Stimulated activated CD8-positive, alpha-beta memory T cell treated with anti-CD3 and anti-CD28 coated beads, Interleukin-15, amount 100 ng/mL, for 48 hours (primary cell): Measurements from ENCODE around the gene EYA3.
"Not testable (repeated sequence)": the region's sequence is repeated elsewhere in the genome, so short reads cannot be mapped to it uniquely, and the experiment has no call there.

Experiments used
- DNase-seq, 2 donors: peaks; one replicate each; pipeline ENCODE4 v3.0.0-alpha.2; 2020; ENCODE audit warnings: low read depth in 2 of 2

The EYA3 gene

GRCh38 chr1:28028873-28029654 is 59.3 kb downstream of the EYA3 start:
- no peak for DNase-seq

- no peak for DNase-seq
Observed at GRCh38 chr1:28027660-28028059, 60.8 kb downstream of the EYA3 start.

- DNase-seq, result no peak
Observed at GRCh38 chr1:28027238-28027637, 61.2 kb downstream of the EYA3 start.

DNA sequence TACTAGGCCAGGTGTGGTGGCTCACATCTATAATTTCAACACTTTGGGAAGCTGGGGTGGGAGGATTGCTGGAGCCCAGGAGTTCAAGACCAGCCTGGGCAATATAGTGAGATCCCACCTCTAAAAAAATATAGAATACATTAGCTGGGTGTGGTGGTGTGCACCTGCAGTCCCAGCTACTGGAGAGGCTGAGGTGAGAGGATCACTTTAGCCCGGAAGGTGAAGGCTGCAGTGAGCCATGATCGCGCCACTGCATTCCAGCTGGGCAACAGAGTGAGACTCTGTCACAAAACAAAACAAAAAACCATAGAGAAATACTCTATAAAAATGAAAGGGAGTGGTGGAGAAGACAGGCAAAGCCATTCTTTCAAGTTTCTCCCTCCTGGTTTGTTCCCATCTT is 62.1 kb downstream of the EYA3 start:
- no peak for DNase-seq

DNA sequence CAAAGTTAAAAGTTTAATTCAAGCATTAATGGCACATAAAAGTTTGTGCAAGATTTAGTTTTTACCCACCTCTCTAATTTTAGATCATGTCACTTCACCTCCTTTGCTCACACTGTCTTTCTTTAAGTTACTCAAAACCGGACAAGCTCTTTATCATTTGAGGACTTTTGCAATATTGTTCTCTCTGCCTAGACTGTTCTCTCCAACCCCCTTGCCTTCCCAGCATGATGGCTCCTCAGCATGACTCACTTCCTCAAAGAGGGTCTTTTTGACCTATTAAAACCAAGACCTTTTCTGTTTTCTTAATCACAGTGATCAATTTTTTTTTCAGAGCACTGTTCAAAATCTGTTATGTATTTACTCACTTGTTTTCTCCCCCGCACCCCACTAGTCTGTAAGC is 67.3 kb downstream of the EYA3 start:
- no peak for DNase-seq

DNA sequence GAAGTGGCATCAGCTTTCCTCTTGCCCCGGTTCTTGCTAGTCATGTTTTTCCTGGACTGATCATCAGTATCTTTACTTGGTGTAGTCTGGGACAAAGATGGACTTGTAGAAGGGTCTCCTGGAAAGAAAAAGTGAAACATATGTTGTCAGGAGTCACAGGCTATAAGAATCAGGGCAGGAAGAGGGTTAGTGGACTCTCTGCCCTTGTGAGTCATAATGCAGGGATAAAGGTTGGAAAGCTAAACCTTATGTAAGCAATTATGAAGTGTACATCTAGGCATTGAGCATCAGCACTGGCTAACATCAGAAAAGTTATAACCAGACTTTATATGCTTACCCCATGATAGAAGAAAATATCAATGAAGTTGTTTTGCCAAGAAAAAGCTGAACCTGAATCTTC is 77.4 kb downstream of the EYA3 start:
- no peak for DNase-seq

GRCh38 chr1:28003117-28003516 is 85.3 kb downstream of the EYA3 start:
- not testable (repeated sequence) for DNase-seq

GRCh38 chr1:28002600-28002999 is 85.8 kb downstream of the EYA3 start:
- DNase-seq, result no peak

GRCh38 chr1:27999055-27999454 is 89.4 kb downstream of the EYA3 start:
- no peak for DNase-seq

DNA sequence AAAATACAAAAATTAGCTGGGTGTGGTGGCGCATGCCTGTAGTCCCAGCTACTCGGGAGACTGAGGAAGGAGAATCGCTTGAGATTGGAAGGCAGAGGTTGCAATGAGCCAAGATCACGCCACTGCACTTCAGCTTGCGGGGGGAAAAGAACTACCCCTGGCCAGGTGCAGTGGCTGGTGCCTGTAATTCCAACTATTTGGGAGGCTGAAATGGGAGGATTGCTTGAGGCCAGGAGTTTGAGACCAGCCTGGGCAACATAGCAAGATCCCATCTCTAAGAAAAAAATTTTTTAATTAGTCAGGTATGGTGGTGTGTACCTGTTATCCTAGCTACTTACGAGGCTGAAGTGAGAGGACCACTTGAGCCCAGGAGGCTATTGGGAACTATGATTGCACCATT is 93.9 kb downstream of the EYA3 start:
- not testable (repeated sequence) for DNase-seq

- no peak for DNase-seq
Observed at GRCh38 chr1:27994060-27994459, 94.3 kb downstream of the EYA3 start.

DNA sequence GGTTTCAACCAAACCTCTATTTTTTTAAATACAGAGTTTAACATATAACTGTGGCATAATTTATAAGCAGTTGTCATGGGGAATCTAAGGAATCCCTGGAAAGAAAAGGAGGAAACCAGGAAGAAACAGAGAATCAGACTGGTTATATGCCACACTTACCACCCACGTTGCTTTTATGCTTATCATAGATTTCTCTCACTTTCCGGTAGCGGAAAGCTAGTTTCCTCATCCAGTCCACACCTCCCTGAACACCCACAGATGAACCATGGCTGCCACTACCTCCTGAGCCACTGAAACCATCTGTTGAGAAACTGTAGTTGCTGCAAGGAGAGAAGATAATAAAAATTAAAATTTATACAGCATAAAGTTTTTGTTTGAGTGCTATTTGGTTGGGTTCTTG is 95.2 kb downstream of the EYA3 start:
- no peak for DNase-seq

DNA sequence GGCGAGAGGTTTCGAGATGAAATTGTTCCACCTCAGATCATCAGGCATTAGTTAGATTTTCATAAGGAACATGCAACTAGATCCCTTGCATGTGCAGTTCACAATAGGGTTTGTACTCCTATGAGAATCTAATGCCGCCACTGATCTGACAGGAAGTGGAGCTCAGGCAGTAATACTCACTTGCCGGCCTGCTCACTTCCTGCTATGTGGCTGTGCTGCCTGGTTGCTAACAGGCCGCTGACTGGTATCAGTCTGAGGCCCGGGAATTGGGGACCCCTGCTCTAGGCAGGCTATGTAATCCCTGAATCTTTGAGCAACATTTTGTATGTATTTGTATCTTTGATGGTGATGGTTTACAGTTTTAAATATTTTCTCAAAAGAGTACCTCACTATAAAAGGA is 96.1 kb downstream of the EYA3 start:
- DNase-seq, result peak in 1 of 2 donors; percentile 15

DNA sequence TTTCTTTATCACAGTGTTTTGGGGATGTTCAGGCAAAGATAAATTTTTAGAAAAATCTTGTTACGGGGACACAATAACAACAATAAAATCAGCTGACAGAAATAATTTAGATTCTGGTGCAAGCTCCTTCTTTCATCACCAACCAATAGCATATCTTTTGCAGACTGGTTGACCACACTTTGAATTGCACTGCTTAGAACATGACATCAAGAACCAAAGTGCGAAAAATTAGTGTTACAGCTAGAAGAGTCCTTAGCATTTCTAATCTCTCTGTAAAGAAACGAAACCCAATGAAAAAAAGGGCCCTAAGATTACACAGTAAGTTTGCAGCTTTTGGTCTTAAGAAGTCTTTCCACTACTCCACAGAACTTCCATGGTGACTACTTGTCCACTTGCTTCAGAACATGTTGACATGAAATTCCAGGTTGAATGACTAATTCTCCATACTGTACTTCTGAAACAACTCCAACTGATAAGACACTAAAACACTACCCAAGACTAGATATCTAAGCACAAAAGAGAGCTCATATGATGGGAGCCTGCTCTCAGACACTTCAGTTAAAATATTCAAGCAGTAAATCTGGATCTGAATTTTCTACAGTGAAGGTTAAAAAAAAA is 97.4 kb downstream of the EYA3 start:
- DNase-seq, result no peak

DNA sequence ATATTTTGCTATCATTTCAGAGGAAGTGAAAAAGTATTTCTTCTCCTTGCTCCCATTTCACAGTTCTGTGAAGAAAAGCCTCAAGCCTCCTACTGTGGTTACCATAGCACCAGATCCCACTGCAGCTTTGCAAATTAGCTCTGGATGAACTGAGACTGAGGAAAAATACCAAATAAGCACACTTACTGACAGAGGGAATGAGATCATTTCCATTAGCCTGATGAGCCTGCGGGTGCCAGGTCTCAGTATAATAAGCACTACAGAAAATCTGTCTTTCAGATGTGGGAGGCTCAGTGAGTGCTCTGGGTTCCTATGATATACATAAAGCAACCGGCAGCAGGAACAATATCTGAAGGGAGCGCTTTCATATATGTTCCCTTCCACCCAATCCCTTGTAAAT is 107.3 kb downstream of the EYA3 start:
- no peak for DNase-seq

GRCh38 chr1:27980216-27980845 is 108.1 kb downstream of the EYA3 start:
- DNase-seq, result no peak

DNA sequence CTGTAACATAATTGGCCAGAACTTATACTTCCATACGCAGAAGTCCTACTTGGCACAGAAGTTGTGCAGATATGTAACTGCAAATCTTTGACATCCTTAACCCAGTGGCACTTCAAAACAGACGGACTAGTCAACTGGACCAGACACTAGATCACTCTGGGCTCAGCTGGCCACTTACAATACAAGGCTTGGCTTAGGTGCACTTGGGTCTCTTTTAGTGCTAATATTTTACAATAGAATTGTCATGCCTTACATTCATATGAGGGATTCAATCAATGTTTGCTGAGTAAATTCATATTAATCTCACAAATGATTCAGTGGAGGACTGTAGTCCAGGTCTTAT is 108.6 kb downstream of the EYA3 start:
- no peak for DNase-seq

- no peak for DNase-seq
Observed at GRCh38 chr1:27979151-27979858, 109.1 kb downstream of the EYA3 start.

DNA sequence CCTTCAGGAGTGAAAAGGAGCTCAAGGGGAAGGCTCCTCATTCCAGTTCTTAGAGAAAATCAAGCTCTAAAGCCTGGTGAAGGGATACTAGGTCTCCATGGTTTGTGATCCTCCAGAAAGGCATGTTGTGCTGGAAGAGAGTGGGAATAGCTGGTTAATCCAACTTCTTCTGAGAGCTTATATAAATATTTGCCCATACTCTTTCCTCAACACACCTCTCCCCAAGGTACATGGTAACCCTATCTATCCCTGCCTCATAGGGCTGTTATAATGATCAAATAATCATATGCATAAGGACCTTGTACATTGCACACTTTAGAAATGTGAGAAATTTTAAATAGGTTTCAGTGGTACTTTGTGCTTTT is 114.0 kb downstream of the EYA3 start:
- DNase-seq, result no peak

GRCh38 chr1:27973771-27974416 is 114.5 kb downstream of the EYA3 start:
- no peak for DNase-seq

GRCh38 chr1:27972141-27972540 is 116.3 kb downstream of the EYA3 start:
- no peak for DNase-seq

DNA sequence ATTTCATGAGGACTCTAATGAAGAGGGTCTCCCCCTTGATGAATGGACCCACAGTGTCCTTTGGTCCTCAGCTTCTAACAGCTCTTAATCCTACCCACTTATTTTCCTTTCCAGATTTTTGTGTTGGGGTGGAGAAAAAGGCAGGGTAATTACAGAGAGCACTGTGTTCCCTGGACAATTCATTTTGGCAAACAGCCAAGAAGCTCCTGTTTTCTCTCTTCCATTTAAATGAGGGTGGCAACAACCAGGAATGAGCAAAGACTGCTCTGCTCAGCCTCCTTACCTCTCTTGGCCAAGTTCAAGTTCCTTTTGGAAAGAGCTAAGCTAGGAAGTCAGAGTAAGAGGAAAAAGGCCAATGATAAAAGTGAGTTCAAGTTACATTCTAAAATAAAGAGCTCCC is 116.7 kb downstream of the EYA3 start:
- no peak for DNase-seq
